ENCODE data around the gene RPL36.

DNA sequence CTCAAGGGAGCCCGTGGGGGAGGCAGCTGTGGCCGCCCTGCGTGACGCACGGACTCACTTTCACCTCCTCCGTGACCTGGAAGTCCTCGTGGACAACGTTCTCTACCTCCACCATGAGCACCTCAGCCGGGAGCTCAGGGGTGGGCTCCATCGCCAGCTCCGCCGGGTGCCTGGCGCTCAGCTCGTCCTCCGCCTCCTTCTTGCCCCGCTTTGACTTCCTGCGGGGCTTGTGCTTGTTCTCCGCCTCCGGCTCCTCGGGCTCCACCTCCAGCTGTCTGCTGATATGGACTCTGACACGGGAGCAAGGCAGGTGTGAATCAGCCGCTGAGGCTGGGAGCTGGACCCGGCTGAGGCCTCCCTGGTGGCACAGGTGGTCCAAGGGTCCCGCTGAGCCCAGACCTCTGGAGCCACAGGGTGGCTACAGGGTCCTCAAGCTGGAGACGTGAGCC lies 21.6 kb downstream of the RPL36 start:
- no peak; the same call in 1 of the 2 replicates for TF ChIP-seq POLR2AphosphoS5 (IDR thresholded peaks at IDR 0.05; ENCODE audit: low read depth, low read length)
- TF ChIP-seq POLR2A (IDR thresholded peaks at IDR 0.05; ENCODE audit: low read depth, low read length), result no peak
- no peak for TF ChIP-seq POU2F2 (IDR thresholded peaks at IDR 0.05; ENCODE audit: low read depth, low read length)

Data from GM12891 (cell line).